GM19193 (cell line): Measurements from ENCODE around the gene HIF3A.

ENCODE experiments used
- POLR2A ChIP-seq: IDR thresholded peaks from 4 replicates; pipeline ENCODE4 v1.6.1; 2011; ENCODE audit not compliant: insufficient read depth, insufficient read length; ENCODE audit errors: extremely low read depth

HIF3A gene

DNA sequence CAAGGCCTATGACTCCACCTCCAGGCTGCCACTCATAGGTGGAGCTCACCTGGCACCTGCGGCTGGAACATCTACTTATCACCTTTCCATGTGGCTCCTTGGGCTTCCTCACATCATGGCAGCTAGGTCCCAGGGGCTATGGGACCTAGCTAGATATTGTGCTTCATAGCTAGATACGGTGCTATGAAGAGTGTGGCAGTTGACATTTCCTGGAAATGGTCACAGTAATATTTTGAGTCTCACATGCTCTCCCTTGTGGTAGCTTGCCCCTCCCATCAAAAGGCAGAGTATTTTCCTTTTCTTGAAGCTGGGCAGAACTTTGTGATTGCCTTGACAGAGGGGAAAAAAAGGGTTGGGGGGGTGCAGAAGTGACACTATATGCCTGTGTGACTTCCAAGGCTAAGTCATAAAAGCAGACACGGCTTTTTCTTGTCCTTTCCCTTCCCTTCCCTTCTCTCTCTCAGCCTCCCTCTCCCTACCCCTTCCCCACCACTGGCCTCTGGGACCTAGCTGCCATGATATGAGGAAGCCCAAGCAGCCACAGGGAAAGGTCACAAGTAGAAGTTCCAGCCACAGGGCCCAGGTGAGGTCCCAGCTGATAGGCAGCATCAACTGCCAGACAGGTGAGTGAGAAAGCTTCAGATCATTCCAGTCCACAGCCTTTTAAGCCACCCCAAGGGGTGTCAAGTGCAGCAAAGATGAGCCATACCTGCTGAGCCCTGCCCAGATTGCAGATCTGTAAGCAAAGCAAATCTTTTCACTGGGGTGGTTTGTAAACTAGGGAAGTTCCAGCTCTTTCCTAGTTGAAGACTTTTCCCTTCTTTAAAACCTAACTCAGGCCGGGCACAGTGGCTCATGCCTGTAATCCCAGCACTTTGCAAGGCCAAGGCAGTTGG, 6.9 kb upstream of the HIF3A start:
- no peak for TF ChIP-seq POLR2A

- TF ChIP-seq POLR2A = no peak
These were observed 5.0 kb upstream of the HIF3A start for GRCh38 chr19:46291829-46292228.

DNA sequence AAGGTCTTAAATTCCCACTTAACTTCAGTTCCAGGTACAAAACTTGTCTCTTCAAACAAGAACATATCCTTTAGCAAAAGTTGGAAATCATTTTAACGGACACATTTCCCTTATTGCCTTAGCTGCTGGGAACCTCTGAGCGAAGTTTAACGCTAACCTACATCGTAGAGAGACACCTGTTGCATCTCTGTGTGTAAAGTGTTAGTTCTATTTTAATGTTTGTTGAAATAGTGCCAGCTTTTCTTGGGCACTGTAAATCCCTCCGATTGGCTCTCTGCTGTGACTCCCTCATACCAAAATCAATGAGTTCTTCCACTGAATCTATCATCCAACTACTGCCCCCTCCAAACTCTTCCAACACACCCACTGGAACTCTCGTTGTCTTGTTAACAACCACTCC, 2.3 kb upstream of the HIF3A start:
- no peak for TF ChIP-seq POLR2A

- no peak for TF ChIP-seq POLR2A
These were observed 1.2 kb upstream of the HIF3A start for GRCh38 chr19:46295401-46296201.

- no peak for TF ChIP-seq POLR2A
These were observed 701 bp upstream of the HIF3A start for GRCh38 chr19:46296202-46296480.

DNA sequence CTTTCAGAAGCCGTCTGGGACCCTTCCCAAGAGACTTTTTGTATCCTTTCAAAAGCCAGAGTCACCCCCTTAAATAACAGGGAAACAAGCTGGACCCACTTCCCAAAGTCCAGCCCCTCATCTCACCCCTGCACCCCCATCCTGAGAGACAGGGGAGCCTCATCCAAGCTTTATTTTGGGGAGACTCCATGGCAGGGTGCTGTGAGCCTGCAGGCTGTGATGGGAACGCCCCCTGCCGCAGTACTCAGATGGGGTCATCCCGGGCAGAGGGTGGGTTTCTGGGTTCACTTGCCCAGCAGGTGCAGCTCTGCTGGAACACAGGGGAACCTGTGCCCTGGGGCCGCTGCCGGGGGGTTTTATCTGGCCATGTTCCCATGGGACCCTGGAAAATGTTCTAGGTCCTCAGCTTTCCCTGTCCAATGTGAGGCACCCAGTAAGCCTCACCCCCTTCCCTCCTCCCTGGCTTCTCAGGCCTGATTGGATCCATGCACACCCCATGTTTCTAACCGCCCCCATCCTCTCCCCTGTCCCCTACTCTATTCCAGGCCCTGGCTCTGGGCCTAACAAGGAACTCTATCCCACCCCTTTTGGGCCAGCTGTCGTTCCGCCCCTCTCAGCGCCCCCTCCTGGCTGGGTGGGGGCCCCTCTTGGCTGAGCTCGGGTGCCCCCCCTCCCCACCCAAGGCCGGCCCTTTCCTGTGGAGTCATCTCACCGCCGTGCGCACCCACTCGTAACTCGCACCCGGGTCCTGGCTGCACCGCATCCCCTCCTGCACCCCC, 1.0 kb downstream of the HIF3A start:
- no peak for TF ChIP-seq POLR2A

GRCh38 chr19:46298479-46299003, 1.7 kb downstream of the HIF3A start:
- no peak for TF ChIP-seq POLR2A

DNA sequence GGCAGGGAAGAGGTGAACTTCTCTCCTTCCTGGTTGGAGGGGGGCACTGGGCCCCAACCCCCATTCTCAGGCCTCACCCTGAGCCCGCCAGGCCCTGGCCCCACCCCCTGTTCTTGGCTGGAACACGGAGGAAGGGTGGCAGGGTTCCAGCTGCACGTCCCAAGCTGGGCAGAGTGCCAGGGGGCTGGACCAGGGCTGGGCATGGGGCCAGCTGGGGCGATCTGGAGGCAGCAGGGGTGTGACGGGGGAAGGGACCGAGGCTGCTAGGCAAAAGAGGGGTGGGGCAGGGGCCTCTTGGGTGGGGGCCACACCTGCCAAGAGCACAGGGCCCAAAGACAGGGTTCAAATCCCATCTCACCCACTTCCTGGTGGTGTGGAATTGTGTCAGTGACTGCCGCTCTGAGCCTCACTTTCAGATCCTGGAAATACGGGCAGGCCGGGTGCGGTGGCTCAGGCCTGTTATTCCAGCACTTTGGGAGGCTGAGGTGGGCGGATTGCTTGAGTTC, 2.2 kb downstream of the HIF3A start:
- TF ChIP-seq POLR2A = no peak

- TF ChIP-seq POLR2A = no peak
These were observed 2.9 kb downstream of the HIF3A start for GRCh38 chr19:46299695-46300094.

DNA sequence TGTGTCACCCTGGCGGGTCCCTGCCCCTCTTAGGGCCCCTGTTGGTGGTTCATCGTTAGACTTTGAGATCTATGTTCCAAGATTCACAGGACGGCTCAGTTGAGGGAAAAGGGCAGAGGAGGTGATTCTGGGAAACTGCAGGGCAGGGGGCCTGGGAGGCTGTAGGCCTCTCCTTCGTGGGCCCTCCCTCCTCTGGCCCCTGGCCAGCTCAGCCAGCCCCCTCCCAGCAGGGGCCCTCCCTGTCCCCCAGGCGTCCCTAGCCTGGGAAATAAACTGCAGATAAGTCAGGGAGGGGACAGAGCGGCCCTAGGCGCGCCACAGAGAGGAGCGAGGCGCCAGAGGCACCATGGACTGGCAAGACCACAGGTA, 6.5 kb downstream of the HIF3A start:
- no peak for TF ChIP-seq POLR2A

DNA sequence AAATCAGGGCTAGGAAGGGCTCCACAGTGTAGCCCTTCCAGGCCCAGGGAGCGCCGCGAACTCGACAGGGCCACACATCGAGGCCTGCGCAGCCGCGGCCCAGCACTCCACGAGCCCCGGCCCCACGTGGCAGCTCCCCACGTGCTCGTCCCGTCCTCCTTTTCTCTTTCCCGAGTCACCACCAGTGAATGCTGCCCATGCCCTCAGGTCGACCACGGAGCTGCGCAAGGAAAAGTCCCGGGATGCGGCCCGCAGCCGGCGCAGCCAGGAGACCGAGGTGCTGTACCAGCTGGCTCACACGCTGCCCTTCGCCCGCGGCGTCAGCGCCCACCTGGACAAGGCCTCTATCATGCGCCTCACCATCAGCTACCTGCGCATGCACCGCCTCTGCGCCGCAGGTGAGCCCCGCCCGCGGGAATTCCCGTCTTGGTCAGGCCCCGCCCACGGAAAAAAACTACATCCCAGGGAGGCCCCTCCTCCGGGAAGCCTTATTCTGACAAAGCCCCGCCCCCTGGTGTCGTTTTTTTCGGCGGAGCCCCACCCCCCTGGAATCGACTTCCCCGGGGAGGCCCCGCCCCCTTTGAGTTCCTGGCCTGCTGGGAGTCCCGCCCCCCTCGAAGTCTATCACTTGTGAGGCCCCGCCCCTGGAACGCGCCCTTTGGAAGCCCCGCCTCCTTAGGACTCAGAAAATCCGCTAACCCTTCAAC, 7.0 kb downstream of the HIF3A start:
- no peak for TF ChIP-seq POLR2A

DNA sequence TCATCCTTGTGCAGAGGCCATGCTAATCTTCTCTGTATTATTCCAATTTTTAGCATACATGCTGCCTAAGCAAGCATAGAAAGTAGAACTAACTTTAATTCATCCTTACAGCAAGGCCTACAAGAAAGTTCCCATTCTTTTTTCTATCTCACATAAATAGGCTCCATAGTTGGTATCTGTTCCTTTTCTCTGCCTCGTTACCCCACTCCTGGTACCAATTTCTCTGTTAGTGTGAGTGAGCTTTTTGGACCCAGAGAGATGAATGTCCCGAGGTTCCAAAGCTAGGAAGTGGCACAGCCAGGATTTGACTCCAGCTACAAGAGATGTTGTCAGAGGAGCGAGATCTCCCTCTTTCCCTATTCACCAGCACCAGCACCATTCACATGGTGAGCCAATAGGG, 9.7 kb downstream of the HIF3A start:
- TF ChIP-seq POLR2A = no peak

DNA sequence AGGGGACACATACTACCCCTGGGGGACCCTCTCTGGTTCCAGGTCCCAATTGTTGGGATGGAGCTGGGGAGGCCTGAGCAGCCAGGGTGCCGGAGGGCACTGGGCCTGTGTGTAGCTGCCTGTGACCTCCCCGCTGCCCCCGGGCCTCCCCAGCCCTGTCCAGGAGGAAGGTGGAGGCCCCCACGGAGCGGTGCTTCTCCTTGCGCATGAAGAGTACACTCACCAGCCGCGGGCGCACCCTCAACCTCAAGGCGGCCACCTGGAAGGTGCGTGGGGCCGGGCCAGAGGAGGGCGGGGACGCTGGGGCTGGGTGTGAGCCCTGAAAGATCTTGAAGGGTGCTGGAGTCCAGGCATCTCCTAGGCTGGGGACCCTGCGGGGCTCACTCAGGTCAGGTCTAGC, 11.7 kb downstream of the HIF3A start:
- no peak for TF ChIP-seq POLR2A

GRCh38 chr19:46309056-46309455, 12.2 kb downstream of the HIF3A start:
- TF ChIP-seq POLR2A = no peak
